ENCODE data around the gene ACADM.
"Not testable (repeated sequence)": the region's sequence is repeated elsewhere in the genome, so short reads cannot be mapped to it uniquely, and the experiment has no call there.

ACADM gene

GRCh38 chr1:75792091-75792490 is 67.6 kb downstream of the ACADM start:
- in situ Hi-C loops (cut with MboI; ENCODE audit: low sequenced_read_pairs, unreplicated experiment), result no loop called here
- no peak for DNase-seq (ENCODE audit: low spot score)
- no peak for TF ChIP-seq CTCF (IDR thresholded peaks at IDR 0.05; ENCODE audit: borderline replicate concordance, control extremely low read depth, extremely low read depth, insufficient read depth, missing control alignments)

GRCh38 chr1:75794382-75794781 is 69.9 kb downstream of the ACADM start:
- in situ Hi-C loops (cut with MboI; ENCODE audit: low sequenced_read_pairs, unreplicated experiment), result no loop called here
- no peak for DNase-seq (ENCODE audit: low spot score)
- no peak for TF ChIP-seq CTCF (IDR thresholded peaks at IDR 0.05; ENCODE audit: borderline replicate concordance, control extremely low read depth, extremely low read depth, insufficient read depth, missing control alignments)

- no peak for DNase-seq (ENCODE audit: low spot score)
- in situ Hi-C loops (cut with MboI; ENCODE audit: low sequenced_read_pairs, unreplicated experiment), result no loop called here
- TF ChIP-seq CTCF (IDR thresholded peaks at IDR 0.05; ENCODE audit: borderline replicate concordance, control extremely low read depth, extremely low read depth, insufficient read depth, missing control alignments), result no peak
These were observed 71.2 kb downstream of the ACADM start for GRCh38 chr1:75795703-75796193.

- TF ChIP-seq CTCF (IDR thresholded peaks at IDR 0.05; ENCODE audit: borderline replicate concordance, control extremely low read depth, extremely low read depth, insufficient read depth, missing control alignments), result no peak
- in situ Hi-C loops (cut with MboI; ENCODE audit: low sequenced_read_pairs, unreplicated experiment), result no loop called here
- peak; percentile 16 for DNase-seq (ENCODE audit: low spot score)
These were observed 72.1 kb downstream of the ACADM start, which contains the start of gene MSH4 for GRCh38 chr1:75796376-75797272. Gene MSH4, plus strand, starts transcription at chr1:75796882. Its CDS starts 104 bp downstream, at chr1:75796986.

- DNase-seq (ENCODE audit: low spot score), result no peak
- in situ Hi-C loops (cut with MboI; ENCODE audit: low sequenced_read_pairs, unreplicated experiment), result no loop called here
- TF ChIP-seq CTCF (IDR thresholded peaks at IDR 0.05; ENCODE audit: borderline replicate concordance, control extremely low read depth, extremely low read depth, insufficient read depth, missing control alignments), result no peak
These were observed 72.7 kb downstream of the ACADM start for GRCh38 chr1:75797273-75797588.

- DNase-seq (ENCODE audit: low spot score), result no peak
- in situ Hi-C loops (cut with MboI; ENCODE audit: low sequenced_read_pairs, unreplicated experiment), result no loop called here
These were observed 73.2 kb downstream of the ACADM start for GRCh38 chr1:75797606-75798216.

GRCh38 chr1:75801480-75801879 is 77.0 kb downstream of the ACADM start:
- in situ Hi-C loops (cut with MboI; ENCODE audit: low sequenced_read_pairs, unreplicated experiment); DNase-seq (ENCODE audit: low spot score): not testable (repeated sequence)

More at GRCh38 chr1:75797606-75798216, 73.2 kb downstream of the ACADM start:
- no peak for TF ChIP-seq CTCF (IDR thresholded peaks at IDR 0.05; ENCODE audit: borderline replicate concordance, control extremely low read depth, extremely low read depth, insufficient read depth, missing control alignments)

Data from GM13976 (cell line).